Kidney epithelial cell (primary cell): ENCODE measurements around the gene MICAL3. TPM values are rescaled to one million over a fixed set of nuclear protein-coding genes. Genes with fewer than 3 reads are reported as not detected.

Experiments used
- DNase-seq: peaks from one replicate; pipeline ENCODE4 v3.0.0-alpha.2; 2010; ENCODE audit warnings: low read depth
- H3K27me3 ChIP-seq: 2 replicates; pipeline ENCODE4 v1.6.0; 2011; ENCODE audit warnings: low read length; ENCODE audit not compliant: control insufficient read depth, insufficient read depth
- H3K36me3 ChIP-seq: 2 replicates; pipeline ENCODE4 v1.5.1; 2011; ENCODE audit warnings: low read length; ENCODE audit not compliant: control insufficient read depth, insufficient read depth
- H3K4me3 ChIP-seq: 2 replicates; pipeline ENCODE4 v1.5.1; 2011; ENCODE audit warnings: low read depth, mild to moderate bottlenecking, control low read depth, low read length
- CTCF ChIP-seq: IDR thresholded peaks from 2 replicates; pipeline ENCODE4 v1.5.1; 2011; ENCODE audit warnings: mild to moderate bottlenecking, moderate library complexity, low read length, control low read depth, inconsistent platforms; ENCODE audit not compliant: insufficient read depth, poor library complexity, severe bottlenecking
- total RNA-seq: library from RNA; depleted of rRNA; stranded (reverse); fragments of >200 nt; gene quantifications from 2 replicates; pipeline ENCODE4 v1.2.3, GENCODE V29; 2015

MICAL3 gene
- total RNA-seq, 1 donor from 2014 or later = 38.9 TPM

- TF ChIP-seq CTCF = no peak
- Histone ChIP-seq H3K27me3 (no peaks in the 10 kb centered on the region), H3K36me3 (peaks cover 3% of the 10 kb centered on the region), H3K4me3 (no peak overlapping the region)
- DNase-seq = no peak
These were observed 157.7 kb downstream of the MICAL3 start for GRCh38 chr22:17866621-17867020.

DNA sequence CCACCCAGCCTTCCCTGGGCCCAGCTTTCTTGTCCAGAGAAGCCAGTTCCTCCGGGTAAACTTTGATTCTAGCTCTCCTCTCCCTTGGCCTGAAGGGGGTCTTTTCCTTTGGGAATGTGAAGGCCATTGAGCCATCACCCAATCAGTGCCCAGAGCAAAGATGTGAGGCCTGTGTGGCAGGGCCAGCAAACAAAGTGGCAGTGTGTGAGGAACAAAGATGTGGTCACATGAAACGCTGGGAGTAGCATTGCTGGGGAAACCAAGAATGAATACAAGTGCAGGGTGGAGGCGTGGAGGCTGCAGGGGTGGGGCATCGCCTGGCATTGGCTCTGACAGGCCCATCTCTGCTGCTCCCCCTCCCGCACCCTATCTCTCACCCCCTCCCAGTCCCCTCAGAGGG lies 158.2 kb downstream of the MICAL3 start:
- TF ChIP-seq CTCF = no peak
- no peaks in the 10 kb centered on the region for H3K27me3 ChIP-seq
- DNase-seq = no peak
- H3K36me3 ChIP-seq = peaks cover 3% of the 10 kb centered on the region
- H3K4me3 ChIP-seq = no peak overlapping the region

DNA sequence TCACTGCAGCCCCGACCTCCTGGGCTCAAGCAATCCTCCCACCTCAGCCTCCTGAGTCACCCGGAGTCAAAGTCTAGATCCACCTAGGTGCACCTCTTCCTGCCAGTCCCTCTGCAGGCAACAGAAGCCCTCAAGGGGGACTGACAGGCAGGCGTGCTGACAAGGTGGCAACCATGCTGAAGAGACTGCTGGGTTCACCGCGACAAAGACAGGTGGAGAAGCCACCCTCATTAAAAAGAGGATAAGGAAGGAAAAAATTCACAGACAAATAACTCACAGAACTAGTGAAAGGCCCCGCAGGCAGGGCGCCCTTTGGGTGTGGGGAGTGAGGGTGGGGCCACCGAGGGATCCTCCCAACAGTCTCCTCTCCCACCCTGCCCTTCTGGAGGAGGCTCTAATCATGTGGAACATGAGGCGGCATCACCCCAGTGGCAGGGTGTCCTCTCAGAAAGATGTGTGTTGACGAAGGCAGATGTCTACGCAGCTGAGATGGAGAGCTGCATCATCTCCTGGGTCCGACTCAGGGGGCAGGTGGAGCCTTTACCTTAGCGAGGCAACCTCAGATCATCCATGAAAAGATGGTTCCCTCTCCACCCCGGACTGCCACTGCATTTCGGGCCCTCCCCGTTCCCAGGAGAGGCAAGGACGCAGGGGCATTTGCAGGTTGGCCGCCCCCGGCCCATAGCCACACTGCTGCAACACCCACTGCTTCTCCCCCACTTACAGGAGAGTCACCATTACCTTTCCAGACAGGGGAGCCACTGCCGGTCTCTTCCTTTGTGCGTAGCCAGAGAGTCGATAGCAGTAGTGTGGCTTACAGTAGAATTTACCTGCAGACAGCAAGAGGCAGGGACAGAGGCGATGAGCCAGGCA lies 158.9 kb downstream of the MICAL3 start:
- no peak for TF ChIP-seq CTCF
- no peak for DNase-seq
- peaks cover 4% of the 10 kb centered on the region for H3K36me3 ChIP-seq
- no peaks in the 10 kb centered on the region for H3K27me3 ChIP-seq
- no peak overlapping the region for H3K4me3 ChIP-seq

DNA sequence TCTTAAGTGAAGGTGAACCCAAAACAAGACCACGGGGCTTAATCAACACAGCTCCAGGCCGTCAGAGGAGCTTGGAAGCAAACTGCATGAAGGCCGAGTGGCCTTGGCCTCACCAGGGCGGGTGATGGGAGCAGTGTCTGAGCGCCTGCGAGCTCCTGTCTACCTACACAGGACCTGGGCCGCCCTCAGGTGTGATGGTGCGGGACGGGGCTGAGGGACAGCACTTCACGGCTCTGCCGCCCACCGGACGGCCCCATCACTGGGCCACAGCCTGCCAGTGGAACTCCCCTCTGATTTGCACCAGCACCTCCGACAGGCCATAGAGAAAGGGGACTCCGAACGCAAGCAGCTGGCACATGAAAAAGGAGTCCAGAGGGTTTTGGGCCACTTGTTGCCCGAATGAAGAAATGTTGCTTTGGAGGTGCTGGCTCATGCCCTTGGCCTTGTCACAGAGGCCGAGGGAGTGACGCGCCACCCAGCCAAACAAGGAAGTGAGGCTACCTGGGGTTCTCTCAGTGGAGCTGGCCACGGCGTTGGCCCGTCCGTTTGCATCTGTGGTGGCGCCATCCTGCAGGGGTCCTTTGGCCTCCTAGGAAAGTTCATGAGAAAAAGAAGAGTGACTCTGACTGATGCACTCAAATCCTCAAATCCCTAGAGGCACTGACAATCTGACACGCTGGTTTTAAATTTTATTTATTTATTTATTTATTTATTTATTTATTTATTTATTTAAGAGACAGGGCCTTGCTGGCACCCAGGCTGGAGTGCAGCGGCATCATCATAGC lies 159.8 kb downstream of the MICAL3 start:
- no peak overlapping the region for H3K4me3 ChIP-seq
- H3K36me3 ChIP-seq = peaks cover 5% of the 10 kb centered on the region
- H3K27me3 ChIP-seq = no peaks in the 10 kb centered on the region
- DNase-seq = no peak
- no peak for TF ChIP-seq CTCF

DNA sequence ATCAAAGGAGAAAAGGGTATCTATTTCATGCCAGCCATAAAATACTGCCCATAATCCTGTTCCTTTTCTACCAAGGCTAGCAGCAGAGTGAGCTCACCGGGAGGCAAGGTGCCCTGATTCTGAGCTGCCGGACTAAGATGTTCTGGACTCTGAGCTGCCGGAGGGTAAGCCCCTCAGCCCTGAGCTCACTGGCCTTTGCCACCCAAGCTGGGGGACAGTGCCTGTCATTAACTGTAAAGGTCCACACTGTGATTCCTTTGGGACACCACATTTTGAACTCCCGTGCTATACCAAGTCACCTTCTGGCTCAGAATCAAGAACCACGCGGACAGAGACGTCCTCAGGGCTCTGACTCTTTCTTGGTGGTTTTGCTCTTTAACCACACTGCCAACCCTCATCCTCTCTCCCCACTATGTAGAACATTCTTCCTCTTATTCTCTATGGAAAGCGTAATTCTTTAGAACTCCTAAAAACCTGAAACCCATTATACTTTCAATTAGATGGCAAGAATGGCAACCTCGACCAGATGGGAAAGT lies 161.6 kb downstream of the MICAL3 start:
- no peak for DNase-seq
- TF ChIP-seq CTCF = no peak
- Histone ChIP-seq H3K36me3 (peaks cover 5% of the 10 kb centered on the region), H3K27me3 (no peaks in the 10 kb centered on the region), H3K4me3 (no peak overlapping the region)
